HG03342 (cell line): ENCODE results near the gene TDRD1.

ENCODE experiments used
- ATAC-seq: cut with Tn5 transposase; IDR thresholded peaks from one replicate; pipeline ENCODE4 v1.9.1; 2021; ENCODE audit warnings: mild to moderate bottlenecking, moderate library complexity; ENCODE audit not compliant: unreplicated experiment

TDRD1 gene

DNA sequence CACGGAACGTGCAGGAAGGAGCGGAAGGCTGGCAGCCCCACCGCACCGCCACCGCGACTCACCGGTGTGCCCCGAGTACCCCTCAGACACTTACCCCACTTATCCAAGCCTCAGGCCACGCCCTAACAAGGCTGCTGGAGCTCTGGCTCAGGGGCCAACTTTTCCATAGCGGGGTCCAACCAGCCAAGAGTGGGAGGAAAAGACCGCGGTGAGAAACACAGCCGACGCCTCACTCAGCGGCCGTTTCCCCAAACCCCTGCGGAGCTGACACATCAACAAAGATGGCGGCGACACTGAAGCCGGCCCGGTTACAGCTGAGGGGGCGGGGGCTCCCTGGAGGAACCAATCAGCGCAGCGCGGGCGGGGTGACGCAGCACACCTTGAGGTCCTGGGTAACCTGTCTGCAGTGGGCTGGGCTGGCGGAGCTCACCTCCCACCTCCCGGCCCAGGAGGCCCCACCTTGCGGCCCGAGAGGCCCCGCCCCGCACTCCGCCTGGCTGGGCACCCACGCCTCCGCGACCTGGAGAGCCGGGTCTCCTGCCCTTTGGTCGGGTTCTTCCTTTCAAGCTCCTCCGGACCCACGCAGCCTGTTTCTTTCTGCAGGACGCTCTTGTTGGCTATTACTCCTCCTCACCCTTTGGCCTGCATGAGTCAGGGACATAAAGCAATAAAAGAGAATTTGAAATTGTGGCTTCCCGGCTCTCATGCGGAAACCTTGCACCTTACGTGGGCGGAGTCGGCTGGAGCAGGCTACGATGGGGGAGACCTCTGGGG lies 5.0 kb upstream of the TDRD1 start, which contains the start of gene CCDC186:
Gene CCDC186 (minus strand): TSS at position 283 of the 774 bp plus-strand sequence. CDS start 10,935 bp downstream, outside the sequence.
- peak; percentile 99 for ATAC-seq

DNA sequence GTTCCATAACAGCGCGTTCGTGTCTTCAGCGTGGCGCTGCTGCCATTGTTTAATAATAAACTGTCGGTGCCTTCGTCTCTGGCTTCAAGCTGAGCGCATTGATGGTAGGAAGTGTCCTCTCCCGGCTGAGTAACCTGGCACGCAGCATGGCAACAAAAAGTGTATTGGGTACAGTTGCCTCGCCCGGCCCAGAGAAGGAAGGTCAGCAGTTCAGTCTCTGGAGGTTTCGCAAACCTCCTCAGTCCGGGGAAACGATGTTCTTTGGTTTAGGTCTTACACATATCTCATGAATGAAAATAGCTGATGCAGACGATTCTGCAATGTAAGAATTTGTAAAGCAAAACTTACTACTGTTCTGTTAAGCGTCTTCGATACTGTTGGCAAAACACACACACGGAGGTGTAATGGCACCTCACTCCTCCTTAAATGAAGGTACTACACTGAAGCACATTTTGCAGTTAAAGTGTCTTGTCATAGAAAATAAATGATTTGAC lies 4.4 kb upstream of the TDRD1 start:
- ATAC-seq: no peak

DNA sequence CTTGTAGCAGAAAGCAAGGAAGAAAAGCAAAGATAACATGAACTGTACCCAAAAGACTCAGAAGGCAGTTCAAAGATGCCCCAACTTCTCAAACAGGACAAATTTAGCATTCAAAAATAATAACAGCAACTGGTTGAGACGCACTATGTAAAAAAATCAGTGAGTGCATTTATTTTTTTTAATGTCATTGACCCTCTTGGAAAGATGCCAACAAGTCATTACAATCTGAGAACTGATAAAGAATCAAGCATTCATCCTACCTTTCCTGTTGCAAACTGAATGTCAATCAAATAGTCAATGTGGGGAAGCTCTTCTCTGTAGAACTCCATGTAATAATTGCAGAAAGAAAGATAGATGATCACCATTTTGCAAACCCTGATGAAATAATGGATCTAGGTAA lies 3.5 kb upstream of the TDRD1 start:
- no peak for ATAC-seq

DNA sequence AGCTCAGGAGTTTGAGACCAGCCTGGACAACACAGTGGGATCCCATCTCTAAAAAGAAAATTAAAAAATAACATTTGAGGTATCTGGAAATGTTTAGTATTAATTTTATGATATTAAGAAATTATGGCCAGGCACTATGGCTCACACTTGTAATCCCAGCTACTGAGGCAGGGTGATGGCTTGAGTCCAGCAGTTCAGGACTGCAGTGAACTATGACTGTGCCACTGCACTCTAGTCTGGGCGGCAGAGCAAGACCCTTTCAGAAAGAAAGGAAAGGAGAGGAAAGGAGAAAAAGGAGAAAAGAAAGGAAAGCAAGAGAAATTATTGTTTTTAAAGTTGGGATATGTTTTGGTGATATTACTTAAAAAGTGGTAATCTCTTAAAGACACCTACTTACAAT lies 2.6 kb upstream of the TDRD1 start:
- no peak for ATAC-seq

DNA sequence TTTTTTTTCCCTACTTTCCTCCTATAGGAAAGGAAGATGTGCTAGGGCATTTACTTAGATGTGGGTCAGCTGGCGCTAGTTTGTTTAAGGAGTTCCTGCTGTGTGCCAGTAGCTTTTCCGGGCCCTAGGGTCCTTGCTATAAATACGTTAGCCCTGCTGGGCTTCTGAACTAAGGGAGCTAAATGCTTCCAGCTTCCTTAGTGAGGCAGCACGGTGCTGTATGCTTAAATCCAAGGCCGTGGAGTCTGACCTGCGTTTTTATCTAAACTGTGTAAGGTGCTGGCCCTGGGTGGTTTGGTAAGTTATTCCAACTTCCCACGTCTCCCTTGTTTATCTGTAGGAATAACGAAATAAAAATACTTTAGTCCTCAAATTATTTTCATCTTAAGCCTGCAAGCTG lies 594 bp downstream of the TDRD1 start:
- ATAC-seq: no peak

DNA sequence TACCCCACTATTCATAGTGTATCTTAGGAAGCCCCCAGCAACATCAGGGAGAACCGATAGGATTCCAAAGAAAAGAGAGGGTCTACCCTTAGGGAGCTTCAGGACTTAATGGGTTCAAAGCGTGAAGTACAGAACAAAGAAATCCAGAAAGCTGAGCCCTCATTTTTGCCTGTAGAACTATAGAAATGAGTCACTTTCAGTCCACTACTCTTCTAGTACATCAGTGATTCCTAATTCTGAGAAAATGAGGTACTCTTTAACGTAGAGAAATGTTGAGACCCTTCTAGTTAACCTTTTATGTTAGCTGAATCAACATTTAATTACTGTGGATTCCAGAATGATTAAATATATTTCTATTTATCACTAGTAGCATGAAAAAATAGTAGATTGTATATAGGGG lies 1.8 kb downstream of the TDRD1 start:
- no peak for ATAC-seq

DNA sequence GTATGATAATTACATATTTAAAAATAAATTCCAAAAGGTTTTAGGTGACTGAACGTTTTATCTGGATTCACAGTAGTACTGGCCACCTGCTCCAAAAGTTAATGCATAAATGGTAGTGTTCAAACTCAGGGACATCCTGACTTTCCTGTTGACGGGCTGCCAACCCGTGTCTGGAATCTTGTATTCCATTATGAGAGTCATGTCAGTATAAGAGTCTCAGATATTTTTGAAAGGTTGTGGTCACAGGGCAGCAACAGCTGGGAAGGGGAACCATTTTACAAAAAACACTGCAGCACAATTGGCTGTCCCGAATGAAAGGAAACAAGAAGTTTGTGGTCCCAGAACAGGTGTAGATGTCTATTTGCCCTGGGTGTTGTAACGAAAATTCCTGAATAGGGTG lies 2.8 kb downstream of the TDRD1 start:
- no peak for ATAC-seq

DNA sequence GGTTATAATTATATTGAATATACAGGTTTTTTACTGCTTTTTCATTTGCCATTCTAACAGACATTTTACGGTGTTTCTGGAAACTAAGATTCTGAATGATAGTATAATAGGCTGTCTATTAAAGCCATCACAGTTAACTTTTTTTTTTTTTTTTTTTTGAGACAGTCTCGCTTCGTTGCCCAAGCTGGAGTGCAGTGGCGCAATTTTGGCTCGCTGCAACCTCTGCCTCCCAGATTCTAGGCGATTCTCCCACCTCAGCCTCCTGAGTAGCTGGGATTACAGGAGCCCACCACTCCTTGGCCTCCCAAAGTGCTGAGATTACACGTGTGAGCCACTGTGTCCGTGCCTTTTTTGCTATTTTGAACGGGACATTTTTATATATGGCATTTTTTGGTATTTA lies 4.4 kb downstream of the TDRD1 start:
- ATAC-seq: no peak

DNA sequence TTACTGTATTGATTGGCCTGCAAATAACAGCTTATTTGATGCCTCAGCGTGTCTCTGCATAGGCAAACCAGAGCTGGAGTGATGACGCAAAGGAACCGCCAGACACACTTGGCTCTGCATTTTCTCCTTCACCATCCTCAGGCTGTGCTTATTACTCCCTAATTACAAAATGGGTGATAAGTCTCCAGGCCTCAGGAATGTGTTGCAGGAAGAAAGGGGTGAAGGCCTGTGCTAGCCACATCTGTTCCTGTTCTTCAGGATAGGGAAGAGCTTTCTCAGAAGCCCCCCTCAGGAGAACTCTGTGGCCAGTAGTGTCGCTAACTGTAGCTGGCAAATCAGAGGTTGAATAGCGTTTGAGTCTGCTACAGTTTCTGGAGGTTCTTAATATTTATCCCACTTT lies 5.1 kb downstream of the TDRD1 start:
- no peak for ATAC-seq

DNA sequence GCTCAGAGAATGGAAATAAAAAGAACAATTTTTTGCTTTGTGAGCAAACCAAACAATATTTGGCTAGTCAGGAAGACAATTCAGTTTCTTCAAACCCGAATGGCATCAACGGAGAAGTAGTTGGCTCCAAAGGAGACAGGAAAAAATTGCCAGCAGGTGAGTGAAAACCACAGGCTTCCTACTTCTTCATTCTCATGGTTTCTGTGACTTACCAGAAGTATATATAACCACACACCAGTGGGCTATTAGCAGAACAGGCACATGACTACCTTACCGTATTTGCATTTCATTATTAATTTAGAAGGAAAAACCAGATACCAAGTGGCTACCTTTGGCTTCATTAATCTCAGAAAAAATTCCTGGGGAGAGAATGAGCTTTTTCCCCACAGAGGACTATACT lies 8.8 kb downstream of the TDRD1 start:
- no peak for ATAC-seq

DNA sequence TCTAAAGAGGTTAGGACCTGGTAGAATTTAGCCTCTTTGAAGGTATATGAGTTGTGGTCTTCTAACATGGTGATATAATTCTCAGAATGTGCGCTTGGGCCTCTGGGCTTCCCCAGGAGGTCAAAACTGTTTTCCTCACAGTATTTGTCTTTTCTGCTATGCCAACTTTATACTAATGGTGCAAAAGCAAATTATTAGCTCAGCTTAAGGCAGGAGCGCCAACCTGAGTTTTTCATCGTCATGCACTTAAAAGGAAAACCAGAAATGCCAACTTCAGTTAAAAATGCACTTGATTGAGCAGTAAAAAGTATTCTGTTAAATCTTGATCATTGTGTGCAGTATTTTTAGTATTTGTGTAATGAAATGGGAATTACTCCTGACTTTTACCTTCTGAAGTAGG lies 9.7 kb downstream of the TDRD1 start:
- no peak for ATAC-seq

DNA sequence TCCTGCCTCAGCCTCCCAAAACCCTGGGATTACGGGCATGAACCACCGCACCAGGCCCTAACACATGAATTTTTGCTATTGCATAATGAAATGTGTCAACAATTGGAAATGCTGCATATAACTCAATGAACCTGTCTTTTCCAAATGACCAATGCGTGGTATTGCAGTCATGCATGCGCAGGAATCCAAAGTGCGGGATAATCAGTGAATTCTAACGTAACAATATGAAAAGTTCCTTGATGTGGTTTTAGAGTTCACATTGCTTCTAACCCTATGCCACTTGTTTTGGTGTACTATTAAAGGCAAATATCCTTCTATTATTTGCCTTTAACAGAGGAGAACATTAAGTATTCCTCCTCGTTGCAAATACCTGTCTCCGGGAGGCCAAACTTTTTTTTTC lies 10.5 kb downstream of the TDRD1 start:
- no peak for ATAC-seq

DNA sequence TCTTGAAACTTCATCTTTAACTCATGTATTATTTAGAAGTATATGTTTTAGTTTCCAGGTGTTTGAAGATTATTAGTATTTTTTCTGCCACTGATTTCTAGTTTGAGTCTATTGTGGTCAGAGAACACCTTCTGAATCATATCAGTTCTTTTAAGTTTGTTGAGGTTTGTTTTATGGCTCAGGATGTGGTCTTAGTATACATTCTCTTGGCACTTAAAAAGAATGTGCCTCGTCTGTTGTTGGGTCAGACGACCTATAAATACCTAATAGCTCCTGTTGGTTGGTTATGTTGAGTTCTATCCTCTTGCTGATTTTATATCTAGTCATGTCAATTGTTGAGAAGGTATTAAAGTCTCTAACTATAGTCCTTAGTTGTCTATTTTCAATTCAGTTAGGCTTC lies 15.9 kb downstream of the TDRD1 start:
- peak; percentile 93 for ATAC-seq

DNA sequence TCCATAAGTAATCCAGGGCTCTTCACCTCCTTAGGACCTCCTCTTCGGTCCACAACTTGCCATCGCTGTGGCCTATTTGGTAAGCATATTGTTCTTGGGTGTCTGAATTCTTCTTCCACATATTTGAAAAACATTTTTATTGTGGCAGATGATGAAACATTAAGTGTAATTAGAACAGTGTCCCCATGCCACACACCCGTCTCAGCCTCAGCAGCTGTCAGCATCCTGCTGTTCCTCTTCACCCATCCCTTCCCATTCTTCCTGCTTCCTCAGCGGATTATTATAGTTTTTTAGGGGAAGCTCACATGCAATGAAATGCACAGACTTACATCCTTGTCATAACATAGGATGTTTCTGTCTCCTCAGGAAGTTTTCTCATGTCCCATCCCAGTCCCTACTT lies 20.1 kb downstream of the TDRD1 start:
- no peak for ATAC-seq

DNA sequence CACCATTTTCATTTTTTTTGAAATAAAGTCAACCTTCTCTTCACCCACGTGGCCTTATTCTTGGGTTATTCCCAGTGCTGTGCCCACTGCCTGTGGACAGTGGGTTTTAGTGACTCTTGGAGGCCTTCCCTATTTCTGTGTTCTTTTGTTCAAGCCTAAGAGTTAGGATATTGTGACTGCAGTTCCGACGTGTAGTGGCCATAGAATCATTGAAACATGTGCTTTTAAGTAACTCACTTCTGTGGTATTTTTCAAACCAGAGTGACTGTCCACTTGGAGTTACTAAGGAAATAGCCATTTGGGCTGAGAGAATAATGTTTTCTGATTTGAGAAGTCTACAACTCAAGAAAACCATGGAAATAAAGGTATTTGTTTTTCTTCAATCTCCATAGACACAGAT lies 23.7 kb downstream of the TDRD1 start:
- ATAC-seq: no peak

DNA sequence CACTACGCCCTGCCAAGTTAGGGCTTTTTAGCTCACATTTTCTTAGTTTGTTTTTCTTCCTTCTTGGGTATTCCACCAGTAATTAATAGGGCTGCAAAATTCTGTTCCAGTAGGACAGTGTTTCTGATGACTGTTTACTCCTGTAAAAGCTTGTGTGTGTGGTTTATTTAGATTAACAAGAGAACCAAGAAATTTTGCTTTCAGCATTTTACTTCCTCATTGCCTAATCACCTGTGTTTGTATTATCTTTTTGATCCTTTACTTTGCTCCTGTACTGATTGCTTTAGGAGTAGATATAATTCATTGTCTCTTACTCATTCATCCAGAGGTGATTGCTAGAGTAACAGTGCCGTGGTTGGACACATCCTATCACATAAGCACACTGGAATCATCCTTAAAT lies 27.7 kb downstream of the TDRD1 start:
- ATAC-seq: no peak

DNA sequence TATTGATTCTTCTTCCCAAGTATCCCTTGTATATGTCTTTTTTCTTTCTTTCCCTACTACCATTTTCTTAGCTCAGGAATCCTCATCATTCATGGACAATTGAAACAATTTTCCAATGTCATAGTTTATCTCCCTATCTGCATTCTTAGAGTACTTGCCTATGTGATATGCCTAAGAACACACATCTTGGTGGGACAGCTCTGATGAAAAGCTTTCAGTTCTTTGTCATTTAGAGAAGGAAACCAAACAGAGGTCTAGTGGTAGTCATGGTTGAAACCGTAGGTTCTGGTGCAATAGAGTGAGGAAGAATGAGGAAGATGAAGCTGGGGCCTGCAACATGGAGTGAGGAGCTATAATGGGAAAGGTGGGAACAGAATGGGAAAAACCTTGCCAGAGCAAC lies 28.2 kb downstream of the TDRD1 start:
- no peak for ATAC-seq

DNA sequence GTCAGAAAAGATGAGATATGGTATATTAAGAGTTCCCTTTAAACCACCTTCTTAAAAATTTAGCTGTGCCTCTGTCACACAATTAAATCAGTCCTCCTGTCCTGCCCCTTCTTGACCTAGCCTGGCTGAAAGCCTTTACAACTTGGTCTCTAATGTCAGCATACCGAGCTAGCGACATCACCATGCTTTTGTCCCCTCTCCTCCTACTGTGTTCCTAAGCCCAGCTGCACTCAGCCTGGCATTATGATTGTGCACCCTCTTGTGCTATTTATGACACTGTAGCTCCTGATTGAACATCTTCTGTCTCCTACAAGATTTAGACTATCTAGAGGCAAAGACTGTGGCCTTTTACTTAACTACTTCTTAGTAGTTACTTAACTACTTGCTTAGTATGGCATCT lies 29.2 kb downstream of the TDRD1 start:
- ATAC-seq: no peak

DNA sequence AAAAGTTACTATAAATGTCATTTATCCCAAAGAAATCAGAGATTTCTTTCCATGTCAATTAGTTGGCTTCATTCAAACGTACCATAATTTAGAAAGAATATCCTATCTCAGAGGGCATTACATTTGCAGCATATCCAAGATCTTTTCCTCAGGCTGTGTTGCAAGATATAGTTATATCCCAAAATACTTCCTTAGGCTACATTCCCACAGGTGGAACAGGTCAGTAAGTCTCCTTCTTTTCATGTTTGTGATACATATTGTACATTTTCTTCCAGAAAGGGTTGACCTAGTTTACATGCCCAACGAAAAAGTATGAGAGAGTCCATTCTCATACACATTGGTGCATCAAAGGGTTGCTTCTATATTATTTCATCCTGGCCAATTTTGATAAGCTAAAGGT lies 33.0 kb downstream of the TDRD1 start:
- no peak for ATAC-seq

DNA sequence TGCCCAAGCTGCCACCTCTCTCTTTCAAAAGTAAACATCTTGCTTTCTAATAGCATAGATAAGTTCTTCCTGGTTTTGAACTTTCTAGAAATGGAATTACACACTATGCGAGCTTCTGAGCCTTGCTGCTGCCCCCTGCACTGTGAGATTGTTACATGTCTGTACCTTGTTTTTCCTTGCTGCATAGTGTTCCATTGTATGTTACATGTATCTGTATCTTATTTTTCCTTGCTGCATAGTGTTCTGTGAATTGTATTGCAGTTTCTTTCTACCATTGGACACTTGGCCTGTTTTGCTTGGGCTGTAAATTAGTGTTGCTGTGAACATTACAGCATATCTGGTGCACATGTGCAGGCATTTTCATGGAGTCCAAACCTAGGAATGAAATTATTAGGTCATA lies 35.9 kb downstream of the TDRD1 start:
- ATAC-seq: no peak

DNA sequence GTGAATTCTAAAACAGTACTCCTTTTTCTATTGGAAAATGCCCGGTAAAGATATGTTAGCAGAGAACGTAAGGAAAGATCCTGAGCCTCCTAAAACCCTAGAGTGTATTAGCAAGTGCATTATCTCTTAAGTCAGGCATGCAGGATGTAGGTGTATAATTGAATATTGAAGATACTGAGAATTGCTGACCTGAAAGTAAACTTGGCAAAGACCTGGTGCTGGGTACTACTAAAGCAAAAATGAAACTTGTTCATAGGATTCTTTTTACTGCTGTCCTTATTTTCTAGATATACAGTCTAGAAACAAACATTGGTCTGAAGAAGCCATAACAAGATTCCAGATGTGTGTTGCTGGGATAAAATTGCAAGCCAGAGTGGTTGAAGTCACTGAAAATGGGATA lies 41.1 kb downstream of the TDRD1 start:
- ATAC-seq: no peak

DNA sequence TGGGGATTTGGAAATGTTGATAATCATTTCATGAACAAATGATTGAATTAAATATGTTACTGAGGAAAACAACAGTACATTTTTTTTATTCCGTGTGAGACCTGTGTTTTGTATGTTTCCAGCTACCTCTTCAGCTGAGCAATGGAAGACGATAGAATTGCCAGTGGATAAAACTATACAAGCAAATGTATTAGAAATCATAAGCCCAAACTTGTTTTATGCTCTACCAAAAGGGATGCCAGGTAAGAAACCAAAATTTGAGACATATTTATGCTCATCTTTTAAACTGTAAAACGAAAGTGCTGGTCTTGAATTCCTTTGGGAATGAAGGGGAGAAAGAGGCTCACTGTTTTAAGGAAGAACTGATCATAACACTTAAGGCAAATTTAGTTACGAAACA lies 42.1 kb downstream of the TDRD1 start:
- ATAC-seq: no peak

DNA sequence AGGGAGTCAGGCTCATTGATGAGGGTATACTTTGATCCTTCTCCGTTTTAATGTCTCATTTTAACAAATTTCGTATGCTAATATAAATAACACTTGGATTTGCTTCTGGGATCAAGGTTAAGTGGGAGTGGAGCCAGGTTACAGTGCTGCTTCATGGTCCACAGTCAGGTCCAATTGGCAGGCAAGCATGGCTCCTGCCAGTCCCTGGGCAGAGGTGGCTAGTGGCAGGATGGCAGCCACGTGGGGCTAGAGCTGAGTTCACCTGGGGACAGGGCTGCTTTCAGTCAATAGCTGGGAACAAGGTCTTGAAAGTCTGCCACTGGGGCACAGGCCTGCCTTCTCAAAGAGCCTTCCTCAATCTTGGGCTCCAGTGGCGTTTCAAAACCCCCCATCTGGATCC lies 43.9 kb downstream of the TDRD1 start:
- ATAC-seq: no peak
